Karpas-422 (cell line): ENCODE results near the gene FPR2. TPM values are rescaled to one million over a fixed set of nuclear protein-coding genes. Genes with fewer than 3 reads are reported as not detected.

ENCODE experiments used
- DNase-seq: peaks from one replicate; pipeline ENCODE4 v3.0.0-alpha.2; 2015
- H2AFZ ChIP-seq: fragments of 200-600 bp; sonication (generic); 2 replicates; pipeline ENCODE4 v1.6.1; 2014; ENCODE audit warnings: antibody characterized with exemption, low read length, mixed read lengths
- H3K27ac ChIP-seq: fragments of 200-600 bp; sonication (generic); 2 replicates; pipeline ENCODE4 v1.5.1; 2014; ENCODE audit warnings: mild to moderate bottlenecking, low read length, moderate library complexity
- H3K27me3 ChIP-seq: fragments of 200-600 bp; sonication (generic); 2 replicates; pipeline ENCODE4 v1.6.1; 2014; ENCODE audit warnings: low read length, mixed read lengths
- H3K36me3 ChIP-seq: fragments of 200-600 bp; sonication (generic); 2 replicates; pipeline ENCODE4 v1.6.1; 2014; ENCODE audit warnings: low read length, mixed read lengths; ENCODE audit not compliant: insufficient read depth
- H3K4me1 ChIP-seq: fragments of 200-600 bp; sonication (generic); 2 replicates; pipeline ENCODE4 v1.6.1; 2014; ENCODE audit warnings: mild to moderate bottlenecking, low read length, mixed read lengths
- H3K4me2 ChIP-seq: fragments of 200-600 bp; sonication (generic); 2 replicates; pipeline ENCODE4 v1.6.1; 2014; ENCODE audit warnings: low read length, low read depth, mild to moderate bottlenecking; ENCODE audit not compliant: poor library complexity, severe bottlenecking
- H3K4me3 ChIP-seq: fragments of 200-600 bp; sonication (generic); 2 replicates; pipeline ENCODE4 v1.5.1; 2014; ENCODE audit warnings: mild to moderate bottlenecking, antibody characterized with exemption, low read length, mixed read lengths
- H3K79me2 ChIP-seq: fragments of 200-600 bp; sonication (generic); 2 replicates; pipeline ENCODE4 v1.6.1; 2014; ENCODE audit warnings: mild to moderate bottlenecking, low read length, mixed read lengths
- H3K9ac ChIP-seq: fragments of 200-600 bp; sonication (generic); 2 replicates; pipeline ENCODE4 v1.6.0; 2014; ENCODE audit warnings: low read length
- H3K9me2 ChIP-seq: fragments of 200-600 bp; sonication (generic), shearing (Covaris generic); replicated peaks from 2 replicates; pipeline ENCODE4 v1.6.0; 2014; ENCODE audit warnings: mild to moderate bottlenecking, low read length, moderate library complexity; ENCODE audit not compliant: insufficient read depth
- H3K9me3 ChIP-seq: fragments of 300-700, 200-600 bp; sonication (generic); 2 replicates; pipeline ENCODE4 v1.6.1; 2014; ENCODE audit warnings: low read length, mixed read lengths
- H4K20me1 ChIP-seq: fragments of 200-600 bp; sonication (generic); 2 replicates; pipeline ENCODE4 v1.6.1; 2014; ENCODE audit warnings: mild to moderate bottlenecking, antibody characterized with exemption, low read length, low read depth; ENCODE audit not compliant: insufficient read depth
- total RNA-seq: library from RNA; depleted of rRNA; stranded (reverse); fragments of >200 nt; shearing (Covaris generic); gene quantifications from 2 replicates; pipeline ENCODE4 v1.2.3, GENCODE V29; 2014; ENCODE audit warnings: low replicate concordance

FPR2 gene
- total RNA-seq, 1 experiment from 2014 or later, result 7.9 TPM

DNA sequence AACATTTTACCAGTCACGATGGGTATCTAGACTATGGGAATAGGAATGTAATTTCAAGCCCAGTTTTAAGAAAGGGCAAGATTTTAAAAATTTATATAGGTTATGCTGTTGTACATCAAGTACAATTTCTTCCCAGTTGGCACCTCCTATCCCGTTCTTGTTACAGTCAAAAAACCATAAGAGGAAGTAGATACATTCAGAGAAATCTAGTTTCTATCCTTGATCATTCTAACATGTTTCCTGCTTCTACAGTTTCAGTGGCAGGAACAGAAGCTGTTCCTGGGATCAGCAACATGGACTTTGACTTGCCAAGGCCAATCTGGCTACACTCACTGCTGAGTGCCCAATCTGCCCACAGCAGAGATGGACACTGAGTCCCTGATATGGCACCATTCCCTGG lies 19.3 kb downstream of the FPR2 start:
- DNase-seq, result no peak

DNA sequence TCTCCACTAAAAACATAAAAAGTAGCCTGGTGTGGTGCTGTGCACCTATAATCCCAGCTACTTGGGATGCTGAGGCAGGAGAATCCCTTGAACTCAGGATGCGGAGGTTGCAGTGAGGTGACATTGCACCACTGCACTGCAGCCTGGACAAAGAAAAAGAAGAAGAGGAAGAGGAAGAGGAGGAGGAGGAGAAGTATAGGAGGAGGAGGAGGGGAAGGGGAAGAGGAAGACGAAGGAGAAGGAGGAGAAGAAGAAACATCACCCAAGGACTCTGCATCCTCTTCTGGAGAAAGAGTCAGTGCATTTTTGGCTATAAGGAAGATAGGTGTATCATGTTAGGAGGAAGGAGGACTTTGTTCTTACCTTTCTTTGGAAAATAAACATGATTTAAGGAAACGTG lies 21.0 kb downstream of the FPR2 start:
- H3K4me3 ChIP-seq, result no peak overlapping the region
- no peak overlapping the region for H3K4me2 ChIP-seq
- no peak overlapping the region for H3K27ac ChIP-seq
- H3K9ac ChIP-seq, result no peak overlapping the region
- H3K9me3 ChIP-seq, result no peaks in the 10 kb centered on the region
- no peaks in the 10 kb centered on the region for H3K9me2 ChIP-seq
- no peaks in the 10 kb centered on the region for H3K27me3 ChIP-seq
- H4K20me1 ChIP-seq, result no peaks in the 10 kb centered on the region
- no peaks in the 10 kb centered on the region for H3K36me3 ChIP-seq
- no peak overlapping the region for H2AFZ ChIP-seq
- H3K79me2 ChIP-seq, result no peaks in the 10 kb centered on the region
- DNase-seq, result no peak
- H3K4me1 ChIP-seq, result peaks cover 29% of the 10 kb centered on the region

More for the DNA sequence above, 19.3 kb downstream of the FPR2 start:
- H4K20me1 ChIP-seq, result no peaks in the 10 kb centered on the region
- H3K4me3 ChIP-seq, result no peak overlapping the region
- no peaks in the 10 kb centered on the region for H3K79me2 ChIP-seq
- no peaks in the 10 kb centered on the region for H3K27me3 ChIP-seq
- H2AFZ ChIP-seq, result no peak overlapping the region
- no peaks in the 10 kb centered on the region for H3K9me2 ChIP-seq
- no peak overlapping the region for H3K27ac ChIP-seq
- no peak overlapping the region for H3K4me2 ChIP-seq
- H3K4me1 ChIP-seq, result peaks cover 20% of the 10 kb centered on the region
- H3K9me3 ChIP-seq, result no peaks in the 10 kb centered on the region
- no peak overlapping the region for H3K9ac ChIP-seq
- H3K36me3 ChIP-seq, result no peaks in the 10 kb centered on the region

DNA sequence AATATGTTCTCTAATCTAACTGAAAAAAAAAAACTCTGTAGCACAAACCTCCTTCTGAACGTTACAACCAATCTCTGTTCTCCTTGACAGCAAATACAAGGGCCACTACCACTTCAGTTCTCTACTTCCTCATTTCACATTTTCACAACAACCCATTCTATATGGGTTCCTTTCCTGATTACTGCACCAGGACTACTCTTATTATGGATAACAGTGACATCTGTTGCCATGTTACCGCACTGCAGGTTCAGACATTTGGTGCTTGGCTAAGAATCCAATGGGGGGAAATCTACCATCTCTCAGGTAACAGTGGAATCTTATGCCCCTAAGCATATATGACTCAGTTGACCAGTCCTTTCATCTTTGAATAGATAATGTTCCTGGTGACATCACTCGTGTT lies 22.4 kb downstream of the FPR2 start:
- H3K9ac ChIP-seq, result no peak overlapping the region
- peaks cover 25% of the 10 kb centered on the region for H3K4me1 ChIP-seq
- no peaks in the 10 kb centered on the region for H3K36me3 ChIP-seq
- H3K27me3 ChIP-seq, result no peaks in the 10 kb centered on the region
- no peak overlapping the region for H3K4me3 ChIP-seq
- no peaks in the 10 kb centered on the region for H3K9me2 ChIP-seq
- no peaks in the 10 kb centered on the region for H3K9me3 ChIP-seq
- no peak overlapping the region for H2AFZ ChIP-seq
- no peaks in the 10 kb centered on the region for H3K79me2 ChIP-seq
- no peak overlapping the region for H3K27ac ChIP-seq
- peak; percentile 87 for DNase-seq
- H4K20me1 ChIP-seq, result no peaks in the 10 kb centered on the region
- H3K4me2 ChIP-seq, result no peak overlapping the region

DNA sequence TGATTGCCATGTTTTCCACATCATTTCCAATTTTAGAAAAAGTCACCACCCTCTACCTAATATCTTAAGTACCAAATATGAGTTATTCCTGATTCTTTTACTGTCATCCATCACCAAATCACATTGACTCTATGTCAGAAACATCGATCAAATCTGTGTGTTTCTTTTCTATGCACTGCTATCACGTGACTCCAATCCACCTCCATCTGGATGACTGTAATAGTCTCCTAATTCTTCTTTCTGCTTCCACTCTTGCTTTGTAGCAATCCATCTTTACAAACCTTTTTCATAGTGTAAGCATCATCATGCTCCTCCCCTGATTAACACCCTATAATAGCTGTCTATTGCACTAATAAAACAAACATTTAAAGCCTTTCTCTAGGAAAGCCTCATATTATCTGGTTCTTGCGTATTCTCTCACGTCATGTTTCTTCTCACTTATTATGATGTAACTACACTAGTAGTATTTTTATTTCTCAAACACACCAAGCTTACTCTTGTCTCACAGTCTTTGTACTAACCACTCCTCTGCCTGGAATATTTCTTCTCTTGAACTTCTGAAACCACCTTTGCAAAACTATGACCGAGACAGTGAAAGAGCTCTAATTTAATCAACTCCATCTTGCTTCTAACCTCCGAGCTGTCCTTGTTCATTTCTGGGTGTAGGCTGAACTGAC lies 23.3 kb downstream of the FPR2 start:
- H3K27me3 ChIP-seq, result no peaks in the 10 kb centered on the region
- H2AFZ ChIP-seq, result no peak overlapping the region
- no peaks in the 10 kb centered on the region for H3K79me2 ChIP-seq
- H3K9me2 ChIP-seq, result no peaks in the 10 kb centered on the region
- no peak overlapping the region for H3K4me2 ChIP-seq
- no peak overlapping the region for H3K9ac ChIP-seq
- H3K27ac ChIP-seq, result no peak overlapping the region
- no peaks in the 10 kb centered on the region for H3K9me3 ChIP-seq
- no peaks in the 10 kb centered on the region for H4K20me1 ChIP-seq
- peaks cover 25% of the 10 kb centered on the region for H3K4me1 ChIP-seq
- no peaks in the 10 kb centered on the region for H3K36me3 ChIP-seq
- DNase-seq, result no peak
- no peak overlapping the region for H3K4me3 ChIP-seq

DNA sequence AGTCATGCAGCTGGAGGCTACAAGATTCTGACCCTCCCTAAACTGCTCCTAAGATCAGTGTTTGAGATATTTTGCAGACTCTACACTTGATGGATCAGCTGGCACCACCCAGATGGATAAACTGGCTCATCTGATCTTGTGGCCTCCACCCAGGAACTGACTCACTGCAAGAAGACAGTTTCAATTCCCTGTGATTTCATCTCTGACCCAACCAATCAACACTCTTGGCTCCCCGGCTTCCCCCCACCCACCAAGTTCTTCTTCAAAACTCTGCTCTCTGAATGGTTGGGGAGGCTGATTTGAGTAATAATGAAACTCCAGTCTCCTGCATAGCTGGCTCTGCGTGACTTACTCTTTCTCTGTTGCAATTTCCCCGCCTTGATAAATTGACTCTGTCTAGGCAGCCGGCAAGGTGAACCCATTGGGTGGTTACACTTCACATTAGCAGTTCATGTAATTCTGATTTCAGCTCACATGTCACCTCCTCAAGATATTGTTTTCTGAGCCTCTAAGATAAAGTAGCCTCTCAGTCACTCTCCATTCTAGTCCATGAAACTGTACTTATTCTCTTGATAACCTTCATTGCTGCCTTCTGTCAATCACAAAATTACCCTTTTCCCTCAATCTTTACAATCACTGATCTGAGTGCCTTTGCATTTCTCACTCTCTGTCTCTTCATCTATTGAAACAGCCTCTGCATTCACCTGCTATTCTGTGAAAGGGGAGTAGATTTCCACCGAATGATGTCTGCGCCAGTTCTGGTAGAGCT lies 24.1 kb downstream of the FPR2 start:
- H3K79me2 ChIP-seq, result no peaks in the 10 kb centered on the region
- H2AFZ ChIP-seq, result no peak overlapping the region
- H3K4me1 ChIP-seq, result peaks cover 23% of the 10 kb centered on the region
- no peaks in the 10 kb centered on the region for H4K20me1 ChIP-seq
- H3K9ac ChIP-seq, result no peak overlapping the region
- H3K4me2 ChIP-seq, result peak overlapping the region; percentile 3
- H3K4me3 ChIP-seq, result no peak overlapping the region
- no peak overlapping the region for H3K27ac ChIP-seq
- peak; percentile 85 for DNase-seq
- no peaks in the 10 kb centered on the region for H3K27me3 ChIP-seq
- no peaks in the 10 kb centered on the region for H3K36me3 ChIP-seq
- H3K9me2 ChIP-seq, result no peaks in the 10 kb centered on the region
- H3K9me3 ChIP-seq, result no peaks in the 10 kb centered on the region

DNA sequence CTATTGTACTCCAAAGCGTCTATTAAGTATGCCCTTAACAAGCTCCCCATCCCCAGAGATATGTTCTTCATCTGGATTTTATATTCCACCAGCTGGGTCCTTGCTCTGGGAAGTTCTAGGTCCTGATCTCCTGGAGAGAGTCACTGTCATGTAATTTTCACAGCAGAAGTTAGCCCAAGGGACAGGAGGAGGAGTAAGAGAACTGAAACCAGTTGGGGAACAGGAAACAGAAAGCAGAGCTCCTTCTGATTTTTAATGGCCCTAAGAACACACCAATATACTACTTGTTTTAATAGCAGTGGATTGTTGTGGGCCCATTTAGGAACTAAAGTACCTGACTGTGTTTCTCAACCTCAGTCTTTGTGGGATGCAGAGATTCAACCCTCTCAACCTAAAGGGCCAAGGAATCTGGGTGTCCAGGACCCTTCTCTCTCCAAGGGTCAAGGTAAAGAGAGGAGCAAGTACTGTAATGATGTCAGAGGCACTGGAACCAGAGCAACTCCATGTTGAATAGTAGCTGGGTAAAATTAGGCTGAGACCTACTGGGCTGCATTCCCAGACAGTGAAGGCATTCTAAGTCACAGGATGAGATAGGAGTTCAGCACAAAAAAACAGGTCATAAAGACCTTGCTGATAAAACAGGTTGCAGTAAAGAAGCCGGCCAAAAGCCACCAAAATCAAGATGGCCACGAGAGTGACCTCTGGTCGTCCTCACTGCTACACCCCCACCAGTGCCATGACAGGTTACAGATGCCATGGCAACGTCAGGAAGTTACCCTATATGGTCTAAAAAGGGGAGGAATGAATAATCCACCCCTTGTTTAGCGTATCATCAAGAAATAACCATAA lies 25.9 kb downstream of the FPR2 start:
- no peaks in the 10 kb centered on the region for H3K27me3 ChIP-seq
- no peak overlapping the region for H3K4me3 ChIP-seq
- no peaks in the 10 kb centered on the region for H3K9me3 ChIP-seq
- H2AFZ ChIP-seq, result no peak overlapping the region
- no peaks in the 10 kb centered on the region for H3K79me2 ChIP-seq
- no peaks in the 10 kb centered on the region for H3K9me2 ChIP-seq
- H3K4me2 ChIP-seq, result no peak overlapping the region
- no peaks in the 10 kb centered on the region for H4K20me1 ChIP-seq
- no peaks in the 10 kb centered on the region for H3K36me3 ChIP-seq
- DNase-seq, result peak; percentile 62
- H3K4me1 ChIP-seq, result peaks cover 19% of the 10 kb centered on the region
- H3K27ac ChIP-seq, result no peak overlapping the region
- H3K9ac ChIP-seq, result no peak overlapping the region

DNA sequence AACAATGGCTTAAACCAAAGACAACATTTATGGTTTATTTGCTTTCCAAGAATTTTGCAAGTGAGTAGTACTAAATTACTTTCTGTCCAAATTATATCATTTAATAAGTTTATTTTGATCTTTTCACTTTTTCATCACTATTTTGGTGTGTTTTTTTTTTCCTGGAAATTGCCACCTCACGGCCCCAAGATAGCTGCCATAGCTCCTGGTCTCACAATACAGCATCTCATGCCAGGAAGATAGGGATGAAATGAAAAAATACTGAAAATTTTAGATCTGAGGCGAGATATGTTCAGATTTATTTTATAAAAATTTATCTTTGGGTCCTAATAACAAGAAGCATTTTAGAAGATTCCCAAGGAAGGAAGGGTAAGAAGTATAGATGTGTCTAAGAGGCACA lies 27.0 kb downstream of the FPR2 start:
- Histone ChIP-seq H3K4me2 (no peak overlapping the region), H2AFZ (no peak overlapping the region)

More for the DNA sequence above, 27.0 kb downstream of the FPR2 start:
- no peaks in the 10 kb centered on the region for H3K9me3 ChIP-seq
- peaks cover 19% of the 10 kb centered on the region for H3K4me1 ChIP-seq
- DNase-seq, result no peak
- no peaks in the 10 kb centered on the region for H3K79me2 ChIP-seq
- no peak overlapping the region for H3K27ac ChIP-seq
- H3K9me2 ChIP-seq, result no peaks in the 10 kb centered on the region
- 0 out of 2 replicates have a peak, but pooled peaks cover 4% of the 10 kb centered on the region for H3K27me3 ChIP-seq
- no peak overlapping the region for H3K9ac ChIP-seq
- no peak overlapping the region for H3K4me3 ChIP-seq
- H4K20me1 ChIP-seq, result no peaks in the 10 kb centered on the region
- H3K36me3 ChIP-seq, result no peaks in the 10 kb centered on the region
